ENCODE measurements around the gene EIF3D. TPM values are rescaled to one million over a fixed set of nuclear protein-coding genes. Genes with fewer than 3 reads are reported as not detected.
A peak's percentile ranks its signal among the peaks of the same experiment; 100 is the strongest.
"Not testable (repeated sequence)": the region's sequence is repeated elsewhere in the genome, so short reads cannot be mapped to it uniquely, and the experiment has no call there.

The EIF3D gene
- total RNA-seq, 1 donor from 2014 or later, result 285 TPM

- no peaks in the 10 kb centered on the region for H3K9me3 Mint-ChIP-seq
- no peak overlapping the region for H3K4me3 Mint-ChIP-seq
- ChIA-PET CTCF (no interaction called here), POLR2A (no interaction called here)
- DNase-seq (no peak), ATAC-seq (ENCODE audit: low read depth) (no peak)
- peaks cover 3% of the 10 kb centered on the region for H3K4me1 Mint-ChIP-seq
- H3K36me3 Mint-ChIP-seq (ENCODE audit: low read depth), result no peaks in the 10 kb centered on the region
- no peak overlapping the region for H3K27ac Mint-ChIP-seq
- H3K27me3 Mint-ChIP-seq, result peaks cover 3% of the 10 kb centered on the region
- TF ChIP-seq, protein P1, sequence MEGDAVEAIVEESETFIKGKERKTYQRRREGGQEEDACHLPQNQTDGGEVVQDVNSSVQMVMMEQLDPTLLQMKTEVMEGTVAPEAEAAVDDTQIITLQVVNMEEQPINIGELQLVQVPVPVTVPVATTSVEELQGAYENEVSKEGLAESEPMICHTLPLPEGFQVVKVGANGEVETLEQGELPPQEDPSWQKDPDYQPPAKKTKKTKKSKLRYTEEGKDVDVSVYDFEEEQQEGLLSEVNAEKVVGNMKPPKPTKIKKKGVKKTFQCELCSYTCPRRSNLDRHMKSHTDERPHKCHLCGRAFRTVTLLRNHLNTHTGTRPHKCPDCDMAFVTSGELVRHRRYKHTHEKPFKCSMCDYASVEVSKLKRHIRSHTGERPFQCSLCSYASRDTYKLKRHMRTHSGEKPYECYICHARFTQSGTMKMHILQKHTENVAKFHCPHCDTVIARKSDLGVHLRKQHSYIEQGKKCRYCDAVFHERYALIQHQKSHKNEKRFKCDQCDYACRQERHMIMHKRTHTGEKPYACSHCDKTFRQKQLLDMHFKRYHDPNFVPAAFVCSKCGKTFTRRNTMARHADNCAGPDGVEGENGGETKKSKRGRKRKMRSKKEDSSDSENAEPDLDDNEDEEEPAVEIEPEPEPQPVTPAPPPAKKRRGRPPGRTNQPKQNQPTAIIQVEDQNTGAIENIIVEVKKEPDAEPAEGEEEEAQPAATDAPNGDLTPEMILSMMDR (IDR thresholded peaks at IDR 0.05), result no peak
- intact Hi-C loops (cut with micrococcal nuclease), result no loop called here
These were observed 9.6 kb upstream of the EIF3D start for GRCh38 chr22:36538529-36538928.

- Mint-ChIP-seq H3K27me3 (peaks cover 3% of the 10 kb centered on the region), H3K4me1 (no peaks in the 10 kb centered on the region), H3K4me3 (no peak overlapping the region), H3K36me3 (ENCODE audit: low read depth) (no peaks in the 10 kb centered on the region), H3K9me3 (no peaks in the 10 kb centered on the region), H3K27ac (no peak overlapping the region)
- CTCF ChIA-PET, result no interaction called here
- intact Hi-C loops (cut with micrococcal nuclease), result no loop called here
- ATAC-seq (ENCODE audit: low read depth) (no peak), DNase-seq (no peak)
- POLR2A ChIA-PET, result interaction anchor here (0.6 kb wide), 1 partner anchor 11 kb away, joined by 3 read pairs; no protein-coding TSS in a partner anchor
- TF ChIP-seq, protein P1 (IDR thresholded peaks at IDR 0.05), result no peak
These were observed 7.8 kb upstream of the EIF3D start for GRCh38 chr22:36536717-36537116.

DNA sequence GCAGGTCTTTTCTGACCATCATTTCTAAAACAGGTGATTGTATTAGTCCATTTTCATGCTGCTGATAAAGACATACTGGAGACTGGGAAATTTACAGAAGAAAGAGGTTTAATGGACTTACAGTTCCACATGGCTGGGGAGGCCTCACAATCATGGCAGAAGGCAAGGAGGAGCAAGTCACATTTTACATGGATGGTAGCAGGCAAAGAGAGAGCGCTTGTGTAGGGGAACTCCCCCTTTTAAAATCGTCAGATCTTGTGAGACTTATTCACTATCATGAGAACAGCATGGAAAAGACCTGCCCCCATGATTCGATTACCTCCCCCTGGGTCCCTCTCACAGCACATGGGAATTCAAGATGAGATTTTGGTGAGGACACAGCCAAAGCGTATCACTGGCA lies 4.4 kb upstream of the EIF3D start:
- CTCF ChIA-PET; H3K4me3 Mint-ChIP-seq; H3K4me1 Mint-ChIP-seq; H3K27ac Mint-ChIP-seq; intact Hi-C loops (cut with micrococcal nuclease); DNase-seq; H3K9me3 Mint-ChIP-seq; H3K36me3 Mint-ChIP-seq (ENCODE audit: low read depth); ATAC-seq (ENCODE audit: low read depth); H3K27me3 Mint-ChIP-seq: not testable (repeated sequence)
- POLR2A ChIA-PET, result interaction anchor here (0.6 kb wide), 1 partner anchor 20 kb away, joined by 3 read pairs; no protein-coding TSS in a partner anchor

DNA sequence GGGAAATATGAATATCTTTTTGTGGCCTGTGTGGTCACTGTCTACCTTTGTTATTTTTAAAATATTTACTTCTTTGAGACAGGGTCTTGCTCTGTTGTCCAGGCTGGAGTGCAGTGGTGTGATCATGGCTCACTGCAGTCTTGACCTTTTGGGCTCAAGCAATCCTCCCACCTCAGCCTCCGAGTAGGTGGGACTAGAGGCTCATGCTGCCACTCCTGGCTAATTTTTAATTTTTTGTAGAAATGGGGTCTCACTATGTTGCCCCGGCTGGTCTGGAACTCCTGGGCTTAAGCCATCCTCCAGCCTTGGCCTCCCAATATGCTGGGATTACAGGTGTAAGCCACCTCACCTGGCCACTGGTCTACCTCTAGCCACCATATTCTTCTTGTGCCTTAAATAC lies 3.5 kb upstream of the EIF3D start:
- DNase-seq (no peak), ATAC-seq (ENCODE audit: low read depth) (no peak)
- Mint-ChIP-seq H3K27ac (no peak overlapping the region), H3K27me3 (peaks cover 3% of the 10 kb centered on the region), H3K4me3 (no peak overlapping the region), H3K9me3 (no peaks in the 10 kb centered on the region), H3K4me1 (peaks cover 16% of the 10 kb centered on the region), H3K36me3 (ENCODE audit: low read depth) (peaks cover 8% of the 10 kb centered on the region)
- intact Hi-C loops (cut with micrococcal nuclease), result no loop called here
- TF ChIP-seq, protein P1 (IDR thresholded peaks at IDR 0.05), result no peak
- ChIA-PET CTCF (no interaction called here), POLR2A (interaction anchor here (0.6 to 0.7 kb wide), 2 partner anchors 19 to 20 kb away, joined by 3 to 5 read pairs; no protein-coding TSS in a partner anchor)

- no peak for DNase-seq
- intact Hi-C loops (cut with micrococcal nuclease), result loop anchor here (2.0 to 5.0 kb wide), 4 partner anchors 74 to 1118 kb away; partner anchors contain the start of genes IFT27 and NCF4
- H3K27me3 Mint-ChIP-seq, result no peaks in the 10 kb centered on the region
- peak overlapping the region; percentile 94 for H3K4me3 Mint-ChIP-seq
- TF ChIP-seq, protein P1 (IDR thresholded peaks at IDR 0.05), result no peak
- peaks cover 48% of the 10 kb centered on the region for H3K36me3 Mint-ChIP-seq (ENCODE audit: low read depth)
- CTCF ChIA-PET, result interaction anchor here (1.0 to 1.3 kb wide), 3 partner anchors 17 to 515 kb away, joined by 3 to 4 read pairs (median 4); no protein-coding TSS in a partner anchor
- POLR2A ChIA-PET, result interaction anchor here (0.6 to 3.2 kb wide), 12 partner anchors 9 to 1157 kb away, joined by 3 to 36 read pairs (median 8); partner anchors contain the start of genes FOXRED2, NCF4 and TXN2
- H3K9me3 Mint-ChIP-seq, result no peaks in the 10 kb centered on the region
- peak overlapping the region; percentile 97 for H3K27ac Mint-ChIP-seq
- no peak for ATAC-seq (ENCODE audit: low read depth)
- peaks cover 25% of the 10 kb centered on the region for H3K4me1 Mint-ChIP-seq
These were observed 625 bp downstream of the EIF3D start for GRCh38 chr22:36528341-36528740.
